Subcutaneous abdominal adipose tissue (tissue), 5 donors: ENCODE results near the gene POU2F1.

Source experiments
- H3K27ac ChIP-seq: one replicate; pipeline ENCODE4 v1.7.0; 2013; ENCODE audit warnings: low read depth, mild to moderate bottlenecking, inconsistent platforms, low read length, moderate library complexity
- H3K27me3 ChIP-seq, 5 donors: one replicate each; pipeline ENCODE4 v1.7.0; 2013; ENCODE audit warnings: low read length in 5 of 5, inconsistent platforms in 1 of 5; ENCODE audit not compliant: control insufficient read depth in 5 of 5, insufficient read depth in 4 of 5
- H3K36me3 ChIP-seq, 5 donors: one replicate each; pipeline ENCODE4 v1.7.0; 2013; ENCODE audit warnings: low read length in 5 of 5; ENCODE audit not compliant: control insufficient read depth in 5 of 5, insufficient read depth in 5 of 5
- H3K4me1 ChIP-seq, 5 donors: one replicate each; pipeline ENCODE4 v1.7.0; 2013; ENCODE audit warnings: low read length in 5 of 5, mild to moderate bottlenecking in 3 of 5, moderate library complexity in 1 of 5; ENCODE audit not compliant: control insufficient read depth in 5 of 5, insufficient read depth in 5 of 5
- H3K4me3 ChIP-seq, 5 donors: one replicate each; pipeline ENCODE4 v1.7.0; 2013; ENCODE audit warnings: low read length in 5 of 5, low read depth in 1 of 5
- H3K9ac ChIP-seq, 5 donors: one replicate each; pipeline ENCODE4 v1.7.0; 2013; ENCODE audit warnings: low read length in 5 of 5, mild to moderate bottlenecking in 4 of 5, moderate library complexity in 3 of 5
- H3K9me3 ChIP-seq, 5 donors: one replicate each; pipeline ENCODE4 v1.7.0; 2013; ENCODE audit warnings: low read length in 5 of 5; ENCODE audit not compliant: control insufficient read depth in 5 of 5
- donor health status: healthy.
- donor health status: healthy.
- donor health status: healthy.
- donor health status: healthy.
- donor health status: healthy.

The POU2F1 gene

DNA sequence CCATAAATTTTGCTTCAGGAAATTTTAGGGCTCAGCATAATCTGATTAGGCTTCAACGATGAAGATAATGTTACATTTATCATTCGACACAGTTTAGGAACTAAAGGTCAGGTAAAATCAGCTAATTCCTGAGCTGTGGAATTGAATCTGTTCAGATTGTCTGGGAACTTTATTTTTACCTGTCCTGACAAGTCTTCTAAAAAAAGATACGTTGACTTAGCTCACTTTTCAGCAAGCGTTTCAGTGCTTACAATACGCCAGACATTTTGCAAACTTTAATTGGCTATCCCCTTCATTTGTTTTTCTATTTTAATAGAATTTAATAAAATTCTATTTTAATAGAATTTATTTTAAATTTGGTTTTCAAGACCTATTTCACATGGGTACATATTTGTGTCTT, 57.8 kb downstream of the POU2F1 start:
- H3K36me3 ChIP-seq, result no peaks in the 10 kb centered on the region
- no peaks in the 10 kb centered on the region for H3K9me3 ChIP-seq
- peaks cover 0 to 4% (median 0%) of the 10 kb centered on the region in 5 donors for H3K4me1 ChIP-seq
- no peak overlapping the region for H3K27ac ChIP-seq
- H3K27me3 ChIP-seq, result no peaks in the 10 kb centered on the region
- no peak overlapping the region for H3K9ac ChIP-seq
- no peak overlapping the region for H3K4me3 ChIP-seq

GRCh38 chr1:167280912-167281311, 60.2 kb downstream of the POU2F1 start:
- no peaks in the 10 kb centered on the region for H3K27me3 ChIP-seq
- H3K36me3 ChIP-seq, result no peaks in the 10 kb centered on the region
- H3K27ac ChIP-seq, result no peak overlapping the region
- H3K9me3 ChIP-seq, result no peaks in the 10 kb centered on the region
- H3K4me1 ChIP-seq, result peaks cover 0 to 4% (median 0%) of the 10 kb centered on the region in 5 donors
- H3K9ac ChIP-seq, result no peak overlapping the region
- no peak overlapping the region for H3K4me3 ChIP-seq

DNA sequence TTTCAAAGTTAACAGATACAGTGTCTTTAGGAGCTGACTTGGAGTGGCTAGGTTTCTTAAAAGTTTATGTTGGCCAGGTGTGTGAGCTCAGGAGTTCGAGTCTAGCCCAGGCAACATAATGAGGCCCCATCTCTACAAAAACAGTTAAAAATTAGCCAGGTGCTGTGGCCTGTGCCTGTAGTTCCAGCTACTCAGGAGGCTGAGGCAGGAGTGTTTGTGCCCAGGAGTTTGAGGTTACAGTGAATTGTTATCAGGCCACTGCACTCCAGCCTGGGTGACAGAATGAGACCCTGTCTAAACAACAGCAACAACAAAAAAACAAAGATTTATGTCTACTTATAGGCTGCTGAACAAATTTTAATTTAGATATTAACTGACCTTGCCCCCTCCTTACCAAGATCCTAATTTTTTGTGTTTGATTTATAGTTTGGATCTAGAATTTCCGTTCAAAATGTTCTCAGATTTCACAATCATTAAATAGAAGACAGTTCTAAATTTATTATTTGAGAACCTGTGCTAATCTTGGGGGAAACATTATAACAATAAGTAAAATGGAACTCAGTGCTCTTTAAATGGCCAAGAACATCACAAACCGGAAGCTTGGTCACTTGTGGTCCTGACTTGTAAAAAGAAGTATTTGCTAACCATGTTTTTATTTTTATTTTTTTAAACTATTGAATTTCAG, 67.8 kb downstream of the POU2F1 start:
- H3K9ac ChIP-seq, result no peak overlapping the region
- no peaks in the 10 kb centered on the region for H3K36me3 ChIP-seq
- no peaks in the 10 kb centered on the region for H3K9me3 ChIP-seq
- peaks cover 0 to 13% (median 5%) of the 10 kb centered on the region in 5 donors for H3K4me1 ChIP-seq
- H3K4me3 ChIP-seq, result no peak overlapping the region
- H3K27ac ChIP-seq, result no peak overlapping the region
- H3K27me3 ChIP-seq, result no peaks in the 10 kb centered on the region

DNA sequence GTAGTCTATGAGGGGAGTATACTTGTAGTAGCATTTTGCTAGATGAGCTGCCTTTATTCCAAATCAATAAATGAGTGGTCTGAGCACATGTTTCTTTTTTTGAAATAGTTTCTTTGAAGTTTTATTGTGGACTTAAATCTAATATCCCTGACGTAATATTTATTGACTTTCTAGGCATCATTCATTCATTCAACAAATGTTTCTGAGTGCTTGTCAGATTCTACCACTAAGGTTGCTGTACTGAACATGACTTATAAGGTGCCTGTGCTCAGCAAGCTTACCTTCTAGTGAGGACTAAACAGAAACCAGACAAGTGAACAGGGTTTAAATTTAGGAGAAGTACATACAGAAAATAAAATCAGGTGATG, 68.4 kb downstream of the POU2F1 start:
- H3K9ac ChIP-seq, result no peak overlapping the region
- peaks cover 0 to 13% (median 5%) of the 10 kb centered on the region in 5 donors for H3K4me1 ChIP-seq
- no peaks in the 10 kb centered on the region for H3K36me3 ChIP-seq
- no peak overlapping the region for H3K27ac ChIP-seq
- H3K27me3 ChIP-seq, result no peaks in the 10 kb centered on the region
- H3K9me3 ChIP-seq, result no peaks in the 10 kb centered on the region
- H3K4me3 ChIP-seq, result no peak overlapping the region

DNA sequence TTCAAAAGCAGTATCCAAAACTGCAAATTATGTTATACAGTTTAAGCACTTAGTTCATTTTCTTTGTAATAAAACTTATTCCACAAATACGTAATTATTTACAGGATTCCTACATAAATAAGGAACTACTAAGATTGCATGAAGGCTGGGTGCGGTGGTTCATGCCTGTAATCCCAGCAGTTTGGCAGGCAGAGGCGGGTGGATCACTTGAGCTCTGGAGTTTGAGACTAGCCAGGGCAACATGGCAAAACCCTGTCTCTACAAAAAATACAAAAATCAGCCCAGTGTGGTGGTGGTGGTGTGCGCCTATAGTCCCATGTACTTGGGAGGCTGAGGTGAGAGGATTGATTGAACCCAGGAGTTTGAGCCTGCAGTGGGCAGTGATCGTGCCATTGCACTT, 69.3 kb downstream of the POU2F1 start:
- no peaks in the 10 kb centered on the region for H3K27me3 ChIP-seq
- H3K9me3 ChIP-seq, result no peaks in the 10 kb centered on the region
- H3K4me3 ChIP-seq, result no peak overlapping the region
- no peaks in the 10 kb centered on the region for H3K36me3 ChIP-seq
- H3K9ac ChIP-seq, result no peak overlapping the region
- H3K27ac ChIP-seq, result no peak overlapping the region
- peaks cover 0 to 13% (median 5%) of the 10 kb centered on the region in 5 donors for H3K4me1 ChIP-seq

DNA sequence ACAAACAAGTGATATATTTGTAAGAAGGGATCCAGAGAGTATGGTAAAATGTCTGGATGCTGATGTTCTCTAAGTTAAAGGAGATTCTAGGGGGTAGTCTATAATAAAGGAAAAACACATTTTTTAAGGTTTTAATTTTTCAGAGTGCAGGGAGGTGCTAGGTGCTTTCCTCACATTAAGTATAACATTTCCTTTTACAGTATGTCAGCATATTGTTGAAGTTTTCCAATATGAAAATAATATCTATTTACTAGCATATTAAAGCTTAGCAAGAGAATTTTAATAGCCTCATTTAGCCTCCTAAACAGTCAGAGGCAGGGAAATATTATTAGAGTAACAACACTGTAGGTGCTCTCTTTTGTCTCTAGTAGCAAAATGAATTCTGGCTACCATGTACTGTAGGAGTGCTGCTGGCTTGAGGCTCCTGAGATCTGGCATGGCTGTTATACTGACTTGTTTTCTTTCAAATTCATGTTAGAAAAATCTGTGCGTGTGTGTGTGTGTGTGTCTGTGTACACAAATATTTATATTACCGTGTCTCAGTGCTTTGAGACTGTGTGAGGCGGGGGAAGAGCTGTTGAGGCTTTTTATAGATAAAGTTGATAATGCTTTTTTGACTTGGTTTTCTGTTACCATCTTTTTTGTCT, 71.0 kb downstream of the POU2F1 start:
- no peak overlapping the region for H3K27ac ChIP-seq
- H3K4me3 ChIP-seq, result no peak overlapping the region
- H3K9ac ChIP-seq, result no peak overlapping the region
- no peaks in the 10 kb centered on the region for H3K36me3 ChIP-seq
- no peaks in the 10 kb centered on the region for H3K27me3 ChIP-seq
- H3K4me1 ChIP-seq, result peaks cover 0 to 10% (median 3%) of the 10 kb centered on the region in 5 donors
- H3K9me3 ChIP-seq, result no peaks in the 10 kb centered on the region

- no peaks in the 10 kb centered on the region for H3K27me3 ChIP-seq
- peaks cover 0 to 15% (median 6%) of the 10 kb centered on the region in 5 donors for H3K4me1 ChIP-seq
- no peak overlapping the region for H3K9ac ChIP-seq
- H3K27ac ChIP-seq, result no peak overlapping the region
- H3K9me3 ChIP-seq, result no peaks in the 10 kb centered on the region
- no peaks in the 10 kb centered on the region for H3K36me3 ChIP-seq
- H3K4me3 ChIP-seq, result no peak overlapping the region
These were observed 71.5 kb downstream of the POU2F1 start for GRCh38 chr1:167292216-167292615.

DNA sequence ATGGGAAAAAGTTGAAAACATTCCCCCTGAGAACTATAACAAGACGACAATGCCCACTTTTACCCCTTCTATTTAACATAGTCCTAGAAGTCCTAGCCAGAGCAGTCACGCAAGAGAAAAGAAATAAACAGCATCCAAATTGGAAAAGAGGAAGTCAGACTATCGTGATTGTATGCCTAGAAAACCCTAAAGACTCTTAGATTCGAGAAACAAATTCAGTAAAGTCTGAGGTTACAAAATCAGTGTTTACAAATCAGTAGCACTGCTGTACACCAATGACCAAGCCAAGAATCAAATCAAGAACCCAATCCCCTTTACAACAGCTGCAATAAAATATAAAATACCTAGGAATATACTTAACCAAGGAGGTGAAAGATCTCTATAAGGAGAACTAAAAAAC, 72.4 kb downstream of the POU2F1 start:
- H3K36me3 ChIP-seq, result no peaks in the 10 kb centered on the region
- H3K27ac ChIP-seq, result no peak overlapping the region
- H3K27me3 ChIP-seq, result no peaks in the 10 kb centered on the region
- H3K9ac ChIP-seq, result no peak overlapping the region
- no peak overlapping the region for H3K4me3 ChIP-seq
- H3K4me1 ChIP-seq, result peaks cover 0 to 19% (median 11%) of the 10 kb centered on the region in 5 donors
- no peaks in the 10 kb centered on the region for H3K9me3 ChIP-seq

- H3K9ac ChIP-seq, result no peak overlapping the region
- H3K27ac ChIP-seq, result no peak overlapping the region
- H3K4me1 ChIP-seq, result peaks cover 0 to 13% (median 11%) of the 10 kb centered on the region in 5 donors
- H3K9me3 ChIP-seq, result no peaks in the 10 kb centered on the region
- no peak overlapping the region for H3K4me3 ChIP-seq
- no peaks in the 10 kb centered on the region for H3K27me3 ChIP-seq
- H3K36me3 ChIP-seq, result no peaks in the 10 kb centered on the region
These were observed 73.8 kb downstream of the POU2F1 start for GRCh38 chr1:167294528-167294927.

- Histone ChIP-seq H3K4me1 (peaks cover 0 to 11% (median 10%) of the 10 kb centered on the region in 5 donors), H3K9me3 (no peaks in the 10 kb centered on the region), H3K27ac (peak overlapping the region; percentile 13), H3K4me3 (no peak overlapping the region), H3K36me3 (no peaks in the 10 kb centered on the region), H3K9ac (no peak overlapping the region), H3K27me3 (no peaks in the 10 kb centered on the region)
These were observed 76.8 kb downstream of the POU2F1 start for GRCh38 chr1:167297222-167298214.
